ENCODE data around the gene FOXP1. TPM values are rescaled to one million over a fixed set of nuclear protein-coding genes. Genes with fewer than 3 reads are reported as not detected.

FOXP1 gene
- total and polyA plus RNA-seq, 2 of the 13 experiments (the other 11 are each of a cell fraction or from before 2014, with no cell fraction given), result 40.4 to 59.0 TPM

DNA sequence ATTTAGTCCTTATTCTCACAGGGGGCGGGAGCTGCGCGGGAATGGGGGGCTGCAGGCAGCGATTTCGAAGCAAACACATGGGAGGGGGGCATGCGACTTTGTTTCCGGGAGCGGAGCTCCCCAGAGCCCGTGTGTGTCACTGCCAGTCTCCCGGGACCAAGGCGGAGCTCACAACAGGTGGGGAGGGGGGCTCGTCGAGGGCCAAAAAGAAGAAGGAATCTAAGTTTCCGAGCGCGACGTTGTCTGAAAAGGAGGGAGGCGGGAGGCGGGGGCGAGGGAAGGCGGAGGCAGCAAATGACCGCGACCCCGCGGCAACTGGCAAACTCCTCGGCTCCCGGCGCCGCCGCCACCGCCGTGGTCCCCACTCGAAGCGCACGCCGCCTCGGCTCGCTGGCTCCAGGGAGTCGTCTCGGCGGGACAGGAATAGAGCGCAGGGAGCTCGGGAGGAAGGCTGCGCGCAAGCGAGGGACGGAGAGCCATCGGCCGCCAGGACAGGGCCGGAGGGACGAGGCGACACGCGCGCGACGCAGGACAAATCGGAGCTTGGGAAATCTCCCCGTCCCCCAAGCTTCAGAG is 1.4 kb downstream of the FOXP1 start (continued):
- TF ChIP-seq ZNF337 (CRISPR knock-in tag; IDR thresholded peaks at IDR 0.05; ENCODE audit: borderline replicate concordance, low read depth) (no peak), BRF2 (CRISPR knock-in tag; IDR thresholded peaks at IDR 0.05) (no peak), FOXA3 (CRISPR knock-in tag; IDR thresholded peaks at IDR 0.05) (no peak; the same call in 1 of the 2 replicates), ZNF777 (CRISPR knock-in tag; IDR thresholded peaks at IDR 0.05) (no peak; the same call in 1 of the 2 replicates), TBP (CRISPR knock-in tag; IDR thresholded peaks at IDR 0.05) (no peak), RBM39 (IDR thresholded peaks at IDR 0.05; ENCODE audit: low read depth, low read length, poor library complexity, severe bottlenecking) (no peak), ZSCAN30 (CRISPR knock-in tag; IDR thresholded peaks at IDR 0.05) (0 out of 2 replicates have a peak, but pooled peaks have one; percentile 75), ZNF326 (CRISPR knock-in tag; IDR thresholded peaks at IDR 0.05; ENCODE audit: borderline replicate concordance) (no peak), E2F1 (CRISPR knock-in tag; IDR thresholded peaks at IDR 0.05) (no peak), ZNF569 (CRISPR knock-in tag; IDR thresholded peaks at IDR 0.05; ENCODE audit: borderline replicate concordance) (no peak), NCOA5 (CRISPR knock-in tag; IDR thresholded peaks at IDR 0.05) (no peak), ZNF441 (CRISPR knock-in tag; IDR thresholded peaks at IDR 0.05; ENCODE audit: borderline replicate concordance) (no peak; the same call in 1 of the 2 replicates), KMT2A (CRISPR knock-in tag; IDR thresholded peaks at IDR 0.05) (peak; percentile 91), THRA (CRISPR knock-in tag; IDR thresholded peaks at IDR 0.05; ENCODE audit: borderline replicate concordance) (no peak), FOXM1 (CRISPR knock-in tag; IDR thresholded peaks at IDR 0.05) (no peak), ZNF879 (CRISPR knock-in tag; IDR thresholded peaks at IDR 0.05) (0 out of 2 replicates have a peak, but pooled peaks have one; percentile 51)
- TF ChIP-seq, protein P1, sequence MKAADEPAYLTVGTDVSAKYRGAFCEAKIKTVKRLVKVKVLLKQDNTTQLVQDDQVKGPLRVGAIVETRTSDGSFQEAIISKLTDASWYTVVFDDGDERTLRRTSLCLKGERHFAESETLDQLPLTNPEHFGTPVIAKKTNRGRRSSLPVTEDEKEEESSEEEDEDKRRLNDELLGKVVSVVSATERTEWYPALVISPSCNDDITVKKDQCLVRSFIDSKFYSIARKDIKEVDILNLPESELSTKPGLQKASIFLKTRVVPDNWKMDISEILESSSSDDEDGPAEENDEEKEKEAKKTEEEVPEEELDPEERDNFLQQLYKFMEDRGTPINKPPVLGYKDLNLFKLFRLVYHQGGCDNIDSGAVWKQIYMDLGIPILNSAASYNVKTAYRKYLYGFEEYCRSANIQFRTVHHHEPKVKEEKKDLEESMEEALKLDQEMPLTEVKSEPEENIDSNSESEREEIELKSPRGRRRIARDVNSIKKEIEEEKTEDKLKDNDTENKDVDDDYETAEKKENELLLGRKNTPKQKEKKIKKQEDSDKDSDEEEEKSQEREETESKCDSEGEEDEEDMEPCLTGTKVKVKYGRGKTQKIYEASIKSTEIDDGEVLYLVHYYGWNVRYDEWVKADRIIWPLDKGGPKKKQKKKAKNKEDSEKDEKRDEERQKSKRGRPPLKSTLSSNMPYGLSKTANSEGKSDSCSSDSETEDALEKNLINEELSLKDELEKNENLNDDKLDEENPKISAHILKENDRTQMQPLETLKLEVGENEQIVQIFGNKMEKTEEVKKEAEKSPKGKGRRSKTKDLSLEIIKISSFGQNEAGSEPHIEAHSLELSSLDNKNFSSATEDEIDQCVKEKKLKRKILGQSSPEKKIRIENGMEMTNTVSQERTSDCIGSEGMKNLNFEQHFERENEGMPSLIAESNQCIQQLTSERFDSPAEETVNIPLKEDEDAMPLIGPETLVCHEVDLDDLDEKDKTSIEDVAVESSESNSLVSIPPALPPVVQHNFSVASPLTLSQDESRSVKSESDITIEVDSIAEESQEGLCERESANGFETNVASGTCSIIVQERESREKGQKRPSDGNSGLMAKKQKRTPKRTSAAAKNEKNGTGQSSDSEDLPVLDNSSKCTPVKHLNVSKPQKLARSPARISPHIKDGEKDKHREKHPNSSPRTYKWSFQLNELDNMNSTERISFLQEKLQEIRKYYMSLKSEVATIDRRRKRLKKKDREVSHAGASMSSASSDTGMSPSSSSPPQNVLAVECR (CRISPR knock-in tag; IDR thresholded peaks at IDR 0.05; ENCODE audit: borderline replicate concordance), result peak; percentile 32; the same call in 1 of the 2 replicates
- TF ChIP-seq, protein P2, sequence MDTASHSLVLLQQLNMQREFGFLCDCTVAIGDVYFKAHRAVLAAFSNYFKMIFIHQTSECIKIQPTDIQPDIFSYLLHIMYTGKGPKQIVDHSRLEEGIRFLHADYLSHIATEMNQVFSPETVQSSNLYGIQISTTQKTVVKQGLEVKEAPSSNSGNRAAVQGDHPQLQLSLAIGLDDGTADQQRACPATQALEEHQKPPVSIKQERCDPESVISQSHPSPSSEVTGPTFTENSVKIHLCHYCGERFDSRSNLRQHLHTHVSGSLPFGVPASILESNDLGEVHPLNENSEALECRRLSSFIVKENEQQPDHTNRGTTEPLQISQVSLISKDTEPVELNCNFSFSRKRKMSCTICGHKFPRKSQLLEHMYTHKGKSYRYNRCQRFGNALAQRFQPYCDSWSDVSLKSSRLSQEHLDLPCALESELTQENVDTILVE (CRISPR knock-in tag; IDR thresholded peaks at IDR 0.05), result no peak
